Osteoblast (primary cell): Measurements from ENCODE around the gene TRMT2B. TPM values are rescaled to one million over a fixed set of nuclear protein-coding genes. Genes with fewer than 3 reads are reported as not detected.
A peak's percentile ranks its signal among the peaks of the same experiment; 100 is the strongest.

Experiments used
- DNase-seq: peaks from one replicate; pipeline ENCODE4 v3.0.0; 2011; ENCODE audit warnings: low spot score, mixed read lengths; ENCODE audit not compliant: insufficient read length; ENCODE audit errors: missing footprints
- H2AFZ ChIP-seq: 2 replicates; pipeline ENCODE4 v1.6.0; 2011; ENCODE audit warnings: mild to moderate bottlenecking, low read length
- H3K27ac ChIP-seq: 2 replicates; pipeline ENCODE4 v1.5.1; 2011; ENCODE audit warnings: mild to moderate bottlenecking, low read depth, low read length, moderate library complexity
- H3K27me3 ChIP-seq: 2 replicates; pipeline ENCODE4 v1.6.0; 2012; ENCODE audit warnings: mild to moderate bottlenecking, control low read depth, inconsistent platforms, low read length, moderate library complexity; ENCODE audit not compliant: insufficient read depth
- H3K36me3 ChIP-seq: 2 replicates; pipeline ENCODE4 v1.5.1; 2011; ENCODE audit warnings: mild to moderate bottlenecking, low read length, control low read depth, moderate library complexity; ENCODE audit not compliant: insufficient read depth
- H3K4me1 ChIP-seq: 2 replicates; pipeline ENCODE4 v1.5.1; 2011; ENCODE audit warnings: mild to moderate bottlenecking, low read length, control low read depth, moderate library complexity; ENCODE audit not compliant: insufficient read depth
- H3K4me2 ChIP-seq: 2 replicates; pipeline ENCODE4 v1.6.0; 2011; ENCODE audit warnings: mild to moderate bottlenecking, low read length; ENCODE audit not compliant: insufficient read depth
- H3K4me3 ChIP-seq: fragments of 200-600 bp; sonication (generic); 3 replicates; pipeline ENCODE4 v1.5.1; 2012; ENCODE audit warnings: mild to moderate bottlenecking, low read length, inconsistent platforms; ENCODE audit not compliant: insufficient read depth
- H3K79me2 ChIP-seq: 2 replicates; pipeline ENCODE4 v1.6.0; 2012; ENCODE audit warnings: mild to moderate bottlenecking, low read length, control low read depth, inconsistent platforms; ENCODE audit not compliant: insufficient read depth
- H3K9me3 ChIP-seq: 2 replicates; pipeline ENCODE4 v1.5.1; 2011; ENCODE audit warnings: low read depth, low read length, control low read depth
- H4K20me1 ChIP-seq: 2 replicates; pipeline ENCODE4 v1.6.0; 2012; ENCODE audit warnings: mild to moderate bottlenecking, low read length, control low read depth; ENCODE audit not compliant: insufficient read depth
- CTCF ChIP-seq: IDR thresholded peaks from 2 replicates; pipeline ENCODE4 v1.5.1; 2011; ENCODE audit warnings: mild to moderate bottlenecking, low read depth, low read length, moderate library complexity; ENCODE audit errors: extremely low read depth
- total RNA-seq: library from RNA; depleted of rRNA; stranded (reverse); fragments of >200 nt; gene quantifications from 2 replicates; pipeline ENCODE4 v1.2.3, GENCODE V29; 2012

The TRMT2B gene
- total RNA-seq, 1 donor: 13.8 TPM

GRCh38 chrX:101009090-101009489 is 42.8 kb downstream of the TRMT2B start:
- H3K4me1 ChIP-seq: peaks cover 4% of the 10 kb centered on the region
- H3K4me2 ChIP-seq: no peak overlapping the region
- H3K27me3 ChIP-seq: no peaks in the 10 kb centered on the region
- no peak overlapping the region for H3K4me3 ChIP-seq
- no peak overlapping the region for H3K27ac ChIP-seq
- peaks cover 19% of the 10 kb centered on the region for H3K36me3 ChIP-seq
- H2AFZ ChIP-seq: no peak overlapping the region
- no peak for DNase-seq
- TF ChIP-seq CTCF: no peak
- no peaks in the 10 kb centered on the region for H3K9me3 ChIP-seq
- H3K79me2 ChIP-seq: no peaks in the 10 kb centered on the region
- no peaks in the 10 kb centered on the region for H4K20me1 ChIP-seq

- H3K27me3 ChIP-seq: no peaks in the 10 kb centered on the region
- no peak overlapping the region for H2AFZ ChIP-seq
- DNase-seq: no peak
- H3K4me1 ChIP-seq: peaks cover 9% of the 10 kb centered on the region
- peaks cover 2% of the 10 kb centered on the region for H3K9me3 ChIP-seq
- no peaks in the 10 kb centered on the region for H3K79me2 ChIP-seq
- no peaks in the 10 kb centered on the region for H4K20me1 ChIP-seq
- peaks cover 9% of the 10 kb centered on the region for H3K36me3 ChIP-seq
- TF ChIP-seq CTCF: no peak
- no peak overlapping the region for H3K4me3 ChIP-seq
- H3K4me2 ChIP-seq: no peak overlapping the region
- H3K27ac ChIP-seq: no peak overlapping the region
Observed at GRCh38 chrX:100999451-100999850, 52.5 kb downstream of the TRMT2B start.

- Histone ChIP-seq H4K20me1 (no peaks in the 10 kb centered on the region), H3K27me3 (no peaks in the 10 kb centered on the region), H3K4me1 (peaks cover 12% of the 10 kb centered on the region), H3K79me2 (no peaks in the 10 kb centered on the region), H3K4me2 (peak overlapping the region; percentile 23), H3K9me3 (peaks cover 2% of the 10 kb centered on the region), H2AFZ (no peak overlapping the region), H3K27ac (peak overlapping the region; percentile 80), H3K36me3 (peaks cover 9% of the 10 kb centered on the region), H3K4me3 (no peak overlapping the region)
- DNase-seq: peak; percentile 83
- no peak for TF ChIP-seq CTCF
Observed at GRCh38 chrX:100995469-100995868, 56.4 kb downstream of the TRMT2B start.

GRCh38 chrX:100994352-100995281 is 57.3 kb downstream of the TRMT2B start:
- Histone ChIP-seq H2AFZ (no peak overlapping the region), H3K79me2 (no peaks in the 10 kb centered on the region), H3K27ac (peak overlapping the region; percentile 80), H3K36me3 (peaks cover 9% of the 10 kb centered on the region), H4K20me1 (no peaks in the 10 kb centered on the region), H3K4me3 (no peak overlapping the region), H3K4me2 (no peak overlapping the region), H3K4me1 (peaks cover 12% of the 10 kb centered on the region), H3K27me3 (no peaks in the 10 kb centered on the region), H3K9me3 (peaks cover 2% of the 10 kb centered on the region)
- DNase-seq: no peak
- no peak for TF ChIP-seq CTCF
